PC-3 (cell line): Measurements from ENCODE around the gene NOVA1. TPM values are rescaled to one million over a fixed set of nuclear protein-coding genes. Genes with fewer than 3 reads are reported as not detected.

Experiments
- ATAC-seq: fragments of 200-7000 bp; cut with Tn5 transposase; 2 replicates; pipeline ENCODE4 v1.9.1; 2020; ENCODE audit warnings: mild to moderate bottlenecking, moderate library complexity
- BruUV-seq: library from RNA; stranded (reverse); fragments of 400-500 nt; replicated peaks from 2 replicates; lab custom pipeline; 2021; lab: Mats Ljungman, UMichigan
- CTCF ChIA-PET: fragments of 300-600 bp; sonication (Branson Sonifier 250); formaldehyde crosslinking; loops from one replicate; lab custom pipeline; 2022; ENCODE audit warnings: antibody characterized with exemption; lab: Charles Lee
- POLR2A ChIA-PET: fragments of 300-600 bp; sonication (Branson Sonifier 250); formaldehyde crosslinking; loops from one replicate; lab custom pipeline; 2022; ENCODE audit warnings: antibody characterized with exemption; ENCODE audit not compliant: unreplicated experiment; lab: Charles Lee
- DNase-seq: peaks from one replicate; pipeline ENCODE4 v3.0.0-alpha.2; 2015
- H2AFZ ChIP-seq: fragments of 300-600 bp; sonication (generic); 2 replicates; pipeline ENCODE4 v1.6.0; 2016; ENCODE audit warnings: antibody characterized with exemption, low read length
- H3F3A ChIP-seq: fragments of 300-600 bp; sonication (generic); one replicate; pipeline ENCODE4 v1.6.0; 2017; ENCODE audit warnings: antibody characterized with exemption, low read length, control low read depth, mild to moderate bottlenecking; ENCODE audit not compliant: unreplicated experiment
- H3K27ac ChIP-seq: fragments of 300-600 bp; sonication (generic); 2 replicates; pipeline ENCODE4 v1.5.1; 2016; ENCODE audit warnings: mild to moderate bottlenecking, low read length
- H3K27me3 ChIP-seq: fragments of 300-600 bp; sonication (generic); 2 replicates; pipeline ENCODE4 v1.6.1; 2016; ENCODE audit warnings: low read length, mixed read lengths
- H3K36me3 ChIP-seq: fragments of 300-600 bp; sonication (generic); 2 replicates; pipeline ENCODE4 v1.6.1; 2016; ENCODE audit warnings: low read depth, mixed run types, low read length, mixed read lengths
- H3K4me1 ChIP-seq: fragments of 300-600 bp; sonication (generic); 2 replicates; pipeline ENCODE4 v1.5.1; 2016; ENCODE audit warnings: low read length; ENCODE audit not compliant: insufficient read depth
- H3K4me2 ChIP-seq: fragments of 300-600 bp; sonication (generic); 2 replicates; pipeline ENCODE4 v1.6.0; 2016; ENCODE audit warnings: low read length
- H3K4me3 ChIP-seq: fragments of 300-600 bp; sonication (generic); 2 replicates; pipeline ENCODE4 v1.5.1; 2016; ENCODE audit warnings: mild to moderate bottlenecking, low read length, mixed read lengths
- H3K79me2 ChIP-seq: fragments of 300-600 bp; sonication (generic); 2 replicates; pipeline ENCODE4 v1.6.1; 2017; ENCODE audit warnings: low read length, mixed read lengths
- H3K9ac ChIP-seq: fragments of 300-600 bp; sonication (generic); 2 replicates; pipeline ENCODE4 v1.6.0; 2016; ENCODE audit warnings: mild to moderate bottlenecking, low read length
- H3K9me2 ChIP-seq: fragments of 300-600 bp; sonication (generic); replicated peaks from 2 replicates; pipeline ENCODE4 v1.6.1; 2016; ENCODE audit warnings: mixed run types, low read length, mixed read lengths
- H3K9me3 ChIP-seq: fragments of 300-600 bp; sonication (generic); 2 replicates; pipeline ENCODE4 v1.6.1; 2016; ENCODE audit warnings: low read length, mixed read lengths
- H4K20me1 ChIP-seq: fragments of 300-600 bp; sonication (generic); 2 replicates; pipeline ENCODE4 v1.6.1; 2016; ENCODE audit warnings: low read length, mixed read lengths
- EZH2 ChIP-seq: fragments of 300-600 bp; sonication (generic); IDR thresholded peaks from one replicate; pipeline ENCODE4 v1.6.1; 2017; ENCODE audit warnings: antibody characterized with exemption, mild to moderate bottlenecking, low read length; ENCODE audit not compliant: unreplicated experiment
- EZH2phosphoT487 ChIP-seq: fragments of 300-600 bp; sonication (generic); IDR thresholded peaks from 2 replicates; pipeline ENCODE4 v1.6.1; 2018; ENCODE audit warnings: mild to moderate bottlenecking, antibody characterized with exemption, low read length, borderline replicate concordance
- intact Hi-C: fragments of 100-400 bp; cut with micrococcal nuclease; formaldehyde crosslinking; loops from 2 replicates; pipeline ENCODE4 v1.9.0; 2023
- total RNA-seq: library from RNA; depleted of rRNA; stranded (reverse); fragments of >200 nt; gene quantifications from 2 replicates; pipeline ENCODE4 v1.2.3, GENCODE V29; 2014
- TF ChIP-seq, protein P1 (sequence below): fragments of 300-600 bp; sonication (generic); conservative IDR thresholded peaks from 2 replicates; pipeline ENCODE4 v1.5.1; 2017; ENCODE audit warnings: antibody characterized with exemption, low read depth, mild to moderate bottlenecking, low read length

NOVA1 gene
- total RNA-seq, 1 experiment from 2014 or later: 1.1 TPM

DNA sequence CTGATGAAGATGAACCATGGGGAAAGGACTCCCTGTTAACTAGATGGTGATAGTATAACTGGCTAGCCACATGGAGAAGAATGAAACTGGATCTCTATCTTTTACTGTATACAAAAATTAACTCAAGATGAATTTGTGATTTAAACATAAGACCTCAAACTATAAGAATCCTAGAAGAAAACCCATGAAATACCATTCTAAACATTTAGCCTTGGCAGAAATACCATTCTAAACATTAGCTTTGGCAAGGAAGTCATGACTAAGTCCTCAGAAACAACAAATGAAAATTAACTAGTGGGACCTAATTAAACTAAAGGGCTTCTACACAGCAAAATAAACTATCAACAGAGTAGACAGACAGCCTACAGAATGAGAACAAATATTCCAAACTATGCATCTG, 28.4 kb upstream of the NOVA1 start:
- Histone ChIP-seq H3K79me2 (no peaks in the 10 kb centered on the region), H3K4me2 (no peak overlapping the region), H3K9me2 (no peaks in the 10 kb centered on the region), H3K9me3 (no peaks in the 10 kb centered on the region), H3K4me3 (no peak overlapping the region), H3F3A (no peaks in the 10 kb centered on the region), H4K20me1 (no peaks in the 10 kb centered on the region), H3K36me3 (no peaks in the 10 kb centered on the region), H2AFZ (no peak overlapping the region), H3K27ac (no peak overlapping the region), H3K4me1 (no peaks in the 10 kb centered on the region), H3K27me3 (no peaks in the 10 kb centered on the region), H3K9ac (no peak overlapping the region)
- POLR2A ChIA-PET: no interaction called here
- TF ChIP-seq, protein P1, sequence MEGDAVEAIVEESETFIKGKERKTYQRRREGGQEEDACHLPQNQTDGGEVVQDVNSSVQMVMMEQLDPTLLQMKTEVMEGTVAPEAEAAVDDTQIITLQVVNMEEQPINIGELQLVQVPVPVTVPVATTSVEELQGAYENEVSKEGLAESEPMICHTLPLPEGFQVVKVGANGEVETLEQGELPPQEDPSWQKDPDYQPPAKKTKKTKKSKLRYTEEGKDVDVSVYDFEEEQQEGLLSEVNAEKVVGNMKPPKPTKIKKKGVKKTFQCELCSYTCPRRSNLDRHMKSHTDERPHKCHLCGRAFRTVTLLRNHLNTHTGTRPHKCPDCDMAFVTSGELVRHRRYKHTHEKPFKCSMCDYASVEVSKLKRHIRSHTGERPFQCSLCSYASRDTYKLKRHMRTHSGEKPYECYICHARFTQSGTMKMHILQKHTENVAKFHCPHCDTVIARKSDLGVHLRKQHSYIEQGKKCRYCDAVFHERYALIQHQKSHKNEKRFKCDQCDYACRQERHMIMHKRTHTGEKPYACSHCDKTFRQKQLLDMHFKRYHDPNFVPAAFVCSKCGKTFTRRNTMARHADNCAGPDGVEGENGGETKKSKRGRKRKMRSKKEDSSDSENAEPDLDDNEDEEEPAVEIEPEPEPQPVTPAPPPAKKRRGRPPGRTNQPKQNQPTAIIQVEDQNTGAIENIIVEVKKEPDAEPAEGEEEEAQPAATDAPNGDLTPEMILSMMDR: no peak
- TF ChIP-seq EZH2phosphoT487 (no peak), EZH2 (no peak)
- no peak for ATAC-seq
- CTCF ChIA-PET: no interaction called here
- DNase-seq: no peak
- intact Hi-C loops: no loop called here
- no TSS peak for BruUV-seq

DNA sequence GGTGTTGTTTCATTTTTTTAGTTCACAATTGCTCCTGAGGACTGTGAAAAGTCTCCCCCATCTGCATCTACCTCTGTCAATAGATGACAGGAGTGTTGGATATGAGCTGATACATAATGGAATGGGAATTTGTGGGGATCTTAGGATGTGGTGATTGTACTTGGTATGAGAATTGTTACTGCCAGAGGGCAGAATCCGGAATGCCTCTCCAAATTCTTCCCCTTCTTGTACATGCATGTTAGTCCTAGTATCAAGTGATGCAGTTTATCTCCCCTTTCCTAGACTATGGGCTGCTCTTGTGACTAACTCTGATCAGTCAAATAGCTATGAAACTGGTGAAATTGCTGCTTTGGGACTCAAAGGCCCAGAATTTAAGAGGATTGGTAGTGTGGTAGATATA, 24.8 kb upstream of the NOVA1 start:
- no peaks in the 10 kb centered on the region for H3F3A ChIP-seq
- no TSS peak for BruUV-seq
- DNase-seq (no peak), ATAC-seq (no peak)
- TF ChIP-seq EZH2 (no peak), EZH2phosphoT487 (no peak)
- TF ChIP-seq, protein P1: no peak
- intact Hi-C loops: no loop called here
- no peak overlapping the region for H3K9ac ChIP-seq
- no peaks in the 10 kb centered on the region for H3K27me3 ChIP-seq
- no peaks in the 10 kb centered on the region for H4K20me1 ChIP-seq
- no peaks in the 10 kb centered on the region for H3K79me2 ChIP-seq
- no peak overlapping the region for H3K4me2 ChIP-seq
- POLR2A ChIA-PET: no interaction called here
- no peaks in the 10 kb centered on the region for H3K9me2 ChIP-seq
- H3K9me3 ChIP-seq: no peaks in the 10 kb centered on the region
- no peak overlapping the region for H2AFZ ChIP-seq
- no peak overlapping the region for H3K4me3 ChIP-seq
- no peaks in the 10 kb centered on the region for H3K4me1 ChIP-seq
- H3K36me3 ChIP-seq: no peaks in the 10 kb centered on the region
- CTCF ChIA-PET: no interaction called here
- H3K27ac ChIP-seq: no peak overlapping the region

DNA sequence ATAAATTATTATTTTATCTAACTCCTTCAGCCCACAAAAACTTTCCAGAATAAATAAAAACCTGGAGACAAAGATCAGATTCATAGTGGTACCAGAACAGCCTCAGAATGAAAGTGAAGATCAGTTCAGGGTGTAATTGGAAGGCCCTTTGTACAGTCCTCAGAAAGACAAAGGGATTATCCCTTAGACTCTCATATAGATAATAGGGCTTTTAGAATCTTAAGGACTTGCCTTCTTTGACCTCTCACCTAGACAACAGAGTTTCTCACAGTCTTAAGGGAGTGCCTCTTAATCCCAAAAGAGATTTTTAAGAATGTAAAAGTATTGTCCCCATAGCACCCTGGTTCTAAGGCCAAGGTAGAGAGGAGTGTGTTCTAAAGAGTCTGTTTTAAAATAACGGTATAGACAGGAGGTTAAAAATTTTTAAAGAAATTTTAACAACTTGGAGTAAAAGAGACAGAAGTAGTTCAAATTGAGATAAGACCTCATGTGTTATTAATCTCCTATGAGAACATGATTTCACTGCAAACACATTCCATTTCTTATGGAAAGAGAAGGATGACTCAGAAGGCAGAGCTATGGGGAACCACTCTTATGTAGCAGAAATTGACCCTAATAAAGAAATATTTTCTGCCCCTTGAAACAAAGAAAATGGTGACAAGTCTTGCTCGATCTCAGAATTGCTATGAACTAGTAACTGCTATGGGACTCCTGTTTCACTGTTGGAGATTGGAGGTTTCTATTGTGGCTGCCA, 24.2 kb upstream of the NOVA1 start:
- ATAC-seq: no peak
- no peaks in the 10 kb centered on the region for H4K20me1 ChIP-seq
- no peaks in the 10 kb centered on the region for H3F3A ChIP-seq
- POLR2A ChIA-PET: no interaction called here
- CTCF ChIA-PET: no interaction called here
- TF ChIP-seq EZH2phosphoT487: no peak
- TF ChIP-seq, protein P1: no peak
- H3K27ac ChIP-seq: no peak overlapping the region
- H3K9me3 ChIP-seq: no peaks in the 10 kb centered on the region
- H3K79me2 ChIP-seq: no peaks in the 10 kb centered on the region
- H3K4me2 ChIP-seq: no peak overlapping the region
- no TSS peak for BruUV-seq
- H3K9ac ChIP-seq: no peak overlapping the region
- no peak for DNase-seq
- intact Hi-C loops: no loop called here
- H3K4me3 ChIP-seq: no peak overlapping the region
- H3K27me3 ChIP-seq: no peaks in the 10 kb centered on the region
- no peaks in the 10 kb centered on the region for H3K36me3 ChIP-seq
- H3K4me1 ChIP-seq: no peaks in the 10 kb centered on the region
- no peaks in the 10 kb centered on the region for H3K9me2 ChIP-seq
- H2AFZ ChIP-seq: no peak overlapping the region
